K562 (cell line): ENCODE results near the gene NDFIP2. TPM values are rescaled to one million over a fixed set of nuclear protein-coding genes. Genes with fewer than 3 reads are reported as not detected.

Source experiments
- CGGBP1 ChIP-seq: fragments of 250-450 bp; sonication (Bioruptor Pico); IDR thresholded peaks from 2 replicates; pipeline ENCODE4 v1.9.0; 2021; ENCODE audit warnings: mild to moderate bottlenecking
- EP300 ChIP-seq: IDR thresholded peaks from 2 replicates; pipeline ENCODE4 v1.6.1; 2012; ENCODE audit warnings: low read length, improper control_type of control experiment
- FOXO4 ChIP-seq: fragments of 450-650 bp; formaldehyde crosslinking; IDR thresholded peaks from 2 replicates; pipeline ENCODE4 v1.4.0; 2020; ENCODE audit warnings: mild to moderate bottlenecking, moderate library complexity
- GMEB1 ChIP-seq: fragments of 250-450 bp; sonication (Bioruptor Pico); IDR thresholded peaks from 2 replicates; pipeline ENCODE4 v1.4.0; 2020; ENCODE audit warnings: mild to moderate bottlenecking
- LEF1 ChIP-seq: fragments of 450-650 bp; IDR thresholded peaks from 2 replicates; pipeline ENCODE4 v1.6.1; 2016; ENCODE audit warnings: mild to moderate bottlenecking
- PBX2 ChIP-seq, 2 experiments: IDR thresholded peaks in 1 of 2; conservative IDR thresholded peaks in 1 of 2; 2 replicates each; pipeline ENCODE4 v1.6.1; 2016; ENCODE audit warnings: low read depth in 2 of 2, mild to moderate bottlenecking in 1 of 2, missing compliant biosample characterization in 1 of 2, missing genetic modification characterization in 1 of 2, moderate library complexity in 1 of 2
- POLR2A ChIP-seq: fragments of 450-650 bp; conservative IDR thresholded peaks from 2 replicates; pipeline ENCODE4 v1.6.1; 2016
- POLR2B ChIP-seq: fragments of 450-650 bp; IDR thresholded peaks from 2 replicates; pipeline ENCODE4 v1.6.1; 2018; ENCODE audit warnings: low read depth; ENCODE audit not compliant: partially characterized antibody
- ZNF408 ChIP-seq: fragments of 250-450 bp; sonication (Bioruptor Pico); IDR thresholded peaks from 2 replicates; pipeline ENCODE4 v1.4.0; 2020; ENCODE audit warnings: low read depth, mild to moderate bottlenecking, moderate library complexity
- polyA plus RNA-seq, 8 experiments: library from polyadenylated mRNA; depleted of rRNA in 4 of 8; stranded (reverse) in 5 of 8; unstranded in 3 of 8; fragments of >200 nt; fragmentation: Nextera tagmentation in 2 of 8; fragmentation: Illumina TruSeq in 1 of 8; extraction: Ambion mirVana in 2 of 8; extraction: Trizol in 1 of 8; gene quantifications; 2 replicates each; pipeline versions ENCODE4 v1.2.1 to v1.2.3, GENCODE V29; 2011 to 2014; ENCODE audit warnings: inconsistent platforms in 1 of 8, missing spikeins in 1 of 8
- total RNA-seq, 7 experiments: library from RNA; depleted of rRNA in 6 of 7; stranded (reverse); fragments of >200 nt in 6 of 7; fragmentation: Illumina TruSeq in 2 of 7; extraction: Trizol in 2 of 7; gene quantifications; 2 replicates each; pipeline versions ENCODE4 v1.2.1 to v1.2.3, GENCODE V29; 2011 to 2021; ENCODE audit warnings: low replicate concordance in 1 of 7

The NDFIP2 gene
- total and polyA plus RNA-seq, 9 of the 15 experiments (the other 6 are each of a cell fraction or from before 2014, with no cell fraction given): 13.4 to 54.4 (median 27.8) TPM

GRCh38 chr13:79547211-79548195 is 66.5 kb downstream of the NDFIP2 start (continued):
- TF ChIP-seq ZNF408 (no peak), POLR2B (no peak), PBX2 (CRISPR knock-in tag; IDR thresholded peaks at IDR 0.05; ENCODE audit: low read depth) (no peak), PBX2 (tag; conservative IDR thresholded peaks at IDR 0.05; ENCODE audit: low read depth) (no peak), LEF1 (no peak), FOXO4 (CRISPR knock-in tag) (no peak), GMEB1 (CRISPR knock-in tag) (no peak), EP300 (no peak), POLR2A (no peak), CGGBP1 (no peak)
- TF ChIP-seq, all 486 proteins: peak for 0
